ENCODE measurements around the gene CLEC4G.

Gene CLEC4G

DNA sequence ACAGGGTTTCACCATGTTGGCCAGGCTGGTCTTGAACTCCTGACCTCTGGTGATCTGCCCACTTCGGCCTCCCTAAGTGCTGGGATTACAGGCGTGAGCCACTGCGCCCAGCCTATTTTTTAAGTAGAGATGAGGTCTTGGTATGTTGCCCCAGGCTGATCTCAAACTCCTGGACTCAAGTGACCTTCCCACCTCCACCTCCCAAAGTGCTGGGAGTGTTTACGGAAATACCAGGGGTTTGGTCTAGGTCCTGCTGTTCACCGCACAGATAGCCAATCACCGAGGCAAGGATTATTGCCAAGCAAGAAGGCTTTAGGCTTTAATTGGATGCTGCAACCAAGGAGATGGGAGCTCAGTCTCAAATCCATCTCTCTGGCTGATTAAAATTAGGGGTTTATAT lies 11.6 kb downstream of the CLEC4G start:
- peak in 1 of 2 experiments; percentile 48 for DNase-seq

DNA sequence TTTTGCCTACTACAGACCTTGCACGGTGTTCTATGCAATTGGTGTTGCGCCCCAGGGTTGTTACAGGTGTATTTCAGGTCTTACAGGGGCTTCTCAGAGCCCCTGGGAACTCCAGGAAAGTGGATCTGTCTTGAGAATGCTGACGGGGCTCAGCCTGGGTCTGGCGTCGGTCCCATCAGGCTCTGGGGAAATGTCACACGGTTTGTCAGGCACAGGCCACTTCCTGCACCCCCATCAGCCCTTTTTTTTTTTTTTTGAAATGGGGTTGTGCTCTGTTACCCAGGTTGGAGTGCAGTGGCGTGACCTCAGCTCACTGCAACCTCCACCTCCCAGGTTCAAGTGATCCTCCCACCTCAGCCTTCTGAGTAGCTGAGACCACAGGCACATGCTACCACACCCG lies 13.2 kb downstream of the CLEC4G start:
- DNase-seq: no peak

DNA sequence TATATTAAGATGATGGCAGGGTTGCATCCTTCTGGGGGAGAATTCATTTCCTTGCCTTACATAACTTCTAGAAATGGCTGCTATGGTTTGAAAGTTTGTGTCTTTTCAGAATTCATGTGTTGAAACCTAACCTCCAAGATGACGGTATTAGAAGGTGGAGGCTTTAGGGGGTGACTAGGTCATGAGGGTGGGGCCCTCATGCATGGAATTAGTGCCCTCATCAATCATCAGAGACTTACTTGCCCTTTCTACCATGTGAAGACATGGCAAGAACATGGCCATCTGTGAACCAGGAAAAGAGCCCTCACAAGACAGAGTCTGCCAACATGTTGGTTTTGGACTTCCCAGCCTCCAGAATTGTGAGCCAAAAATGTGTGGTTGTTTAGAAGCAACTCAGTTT lies 15.1 kb downstream of the CLEC4G start:
- no peak for DNase-seq

DNA sequence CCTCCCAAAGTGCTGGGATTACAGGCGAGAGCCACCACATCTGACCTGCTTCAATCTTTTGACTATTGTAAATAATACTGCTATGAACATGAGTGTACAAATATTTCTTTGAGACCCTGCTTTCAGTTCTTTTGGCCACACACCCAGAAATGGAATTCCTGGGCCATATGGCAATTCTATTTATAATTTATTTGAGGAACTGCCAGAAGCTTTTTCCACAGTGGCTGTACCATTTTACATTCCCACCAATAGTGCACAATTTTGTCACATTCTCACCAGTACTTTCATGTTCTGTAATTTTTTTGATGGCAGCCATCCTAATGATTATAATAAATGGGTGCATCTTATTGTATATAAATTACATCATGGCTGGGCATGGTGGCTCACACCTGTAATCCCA lies 16.2 kb downstream of the CLEC4G start:
- DNase-seq: no peak

DNA sequence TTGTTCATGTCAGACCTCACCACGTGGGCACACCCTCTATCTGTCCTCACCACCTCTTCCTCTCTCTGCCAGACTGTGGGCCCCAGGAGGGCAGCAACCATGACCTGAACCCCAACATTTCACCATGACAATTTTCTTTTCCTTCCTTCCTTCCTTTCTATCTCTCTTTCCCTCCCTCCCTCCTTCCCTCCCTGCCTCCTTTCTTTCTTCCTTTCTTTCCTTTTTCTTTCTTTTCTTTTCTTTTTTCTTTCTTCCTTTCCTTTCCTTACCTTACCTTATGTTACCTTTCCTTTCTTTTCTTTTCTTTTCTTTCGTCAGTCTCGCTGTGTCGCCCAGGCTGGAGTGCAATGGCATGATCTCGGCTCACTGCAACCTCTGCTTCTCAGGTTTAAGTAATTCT lies 21.3 kb downstream of the CLEC4G start:
- DNase-seq: no peak

DNA sequence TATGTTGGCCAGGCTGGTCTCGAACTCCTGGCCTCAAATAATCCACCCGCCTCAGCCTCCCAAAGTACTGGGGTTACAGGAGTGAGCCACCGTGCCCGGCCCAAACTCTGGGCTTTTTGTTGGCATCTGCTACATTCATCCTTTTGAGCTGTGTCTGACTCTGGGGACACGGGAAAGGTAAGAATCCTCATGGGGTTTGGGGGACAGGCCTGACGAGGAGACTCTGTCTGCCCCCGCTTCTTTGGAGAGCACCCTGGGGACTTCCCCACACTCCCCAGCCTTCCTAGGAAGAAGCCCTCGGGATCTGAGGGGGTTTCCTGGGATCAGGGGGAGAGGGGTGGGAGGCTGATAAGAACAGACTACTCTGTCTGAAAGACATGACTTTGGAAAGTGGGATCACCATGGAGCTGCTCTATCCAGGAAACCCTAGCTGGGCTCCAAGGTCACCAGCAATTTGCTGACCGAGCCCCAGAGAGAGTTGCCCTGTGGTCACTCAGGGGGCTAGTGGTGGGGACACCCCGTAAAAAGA lies 21.9 kb downstream of the CLEC4G start:
- no peak for DNase-seq

DNA sequence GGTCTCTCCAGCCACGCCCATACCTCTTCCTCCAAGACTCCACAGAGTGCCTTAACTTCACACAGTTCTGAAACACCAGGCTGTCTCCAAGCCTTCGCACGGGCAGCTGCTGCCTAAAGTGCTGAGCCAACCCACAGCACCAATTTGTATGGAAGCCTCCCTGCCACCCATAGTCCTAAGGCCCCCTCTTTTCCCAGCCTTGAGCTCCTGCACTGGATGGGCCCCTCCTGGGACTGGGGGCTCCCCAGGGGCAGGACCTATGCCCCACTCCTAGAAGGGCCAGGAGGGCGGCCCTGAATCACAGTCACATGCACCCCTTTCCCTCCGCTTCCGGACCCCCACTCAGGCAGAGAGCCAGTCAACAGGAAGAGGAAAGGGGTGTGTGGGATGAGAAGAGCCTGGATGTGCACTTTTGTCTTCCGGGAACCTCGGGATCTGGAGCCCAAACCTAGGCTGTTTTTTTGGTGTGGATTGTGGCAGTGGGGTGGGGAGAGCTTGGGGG lies 24.9 kb downstream of the CLEC4G start:
- no peak for DNase-seq

DNA sequence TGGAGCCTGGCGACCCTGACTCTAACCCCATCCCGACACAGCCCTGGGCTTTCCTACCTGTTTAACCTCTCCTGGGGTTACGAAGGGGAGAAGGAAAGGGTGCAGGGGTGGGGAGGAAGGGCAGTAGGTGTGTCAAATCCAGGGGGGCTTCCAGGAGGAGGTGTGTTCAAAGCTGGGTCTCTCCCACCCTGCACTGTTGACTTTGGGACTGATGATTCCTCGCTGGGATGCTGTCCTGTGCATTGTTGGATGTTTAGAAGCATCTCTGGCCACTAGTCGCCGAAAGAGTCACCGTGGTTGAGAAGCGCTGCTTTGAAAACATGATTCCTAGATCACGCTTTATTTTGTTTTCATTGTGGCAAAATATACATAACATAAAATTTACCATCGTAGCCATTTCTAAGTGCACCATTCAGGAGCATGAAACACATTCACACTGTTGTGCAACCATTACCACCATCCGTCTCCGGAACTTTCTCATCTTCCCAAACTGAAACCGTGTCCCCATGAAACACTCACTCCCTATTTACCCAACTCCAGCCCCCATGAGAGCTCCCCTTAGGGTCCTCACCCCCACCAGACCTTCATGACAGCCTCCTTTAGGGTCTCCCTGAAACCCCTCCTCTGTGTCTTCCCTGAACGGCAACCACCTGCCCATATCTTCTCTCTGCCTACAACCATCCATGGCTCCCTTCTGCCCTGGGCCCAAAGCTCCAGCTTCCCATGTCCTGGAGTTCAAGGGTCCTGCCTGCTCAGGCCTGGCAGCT lies 25.5 kb downstream of the CLEC4G start:
- DNase-seq: no peak

DNA sequence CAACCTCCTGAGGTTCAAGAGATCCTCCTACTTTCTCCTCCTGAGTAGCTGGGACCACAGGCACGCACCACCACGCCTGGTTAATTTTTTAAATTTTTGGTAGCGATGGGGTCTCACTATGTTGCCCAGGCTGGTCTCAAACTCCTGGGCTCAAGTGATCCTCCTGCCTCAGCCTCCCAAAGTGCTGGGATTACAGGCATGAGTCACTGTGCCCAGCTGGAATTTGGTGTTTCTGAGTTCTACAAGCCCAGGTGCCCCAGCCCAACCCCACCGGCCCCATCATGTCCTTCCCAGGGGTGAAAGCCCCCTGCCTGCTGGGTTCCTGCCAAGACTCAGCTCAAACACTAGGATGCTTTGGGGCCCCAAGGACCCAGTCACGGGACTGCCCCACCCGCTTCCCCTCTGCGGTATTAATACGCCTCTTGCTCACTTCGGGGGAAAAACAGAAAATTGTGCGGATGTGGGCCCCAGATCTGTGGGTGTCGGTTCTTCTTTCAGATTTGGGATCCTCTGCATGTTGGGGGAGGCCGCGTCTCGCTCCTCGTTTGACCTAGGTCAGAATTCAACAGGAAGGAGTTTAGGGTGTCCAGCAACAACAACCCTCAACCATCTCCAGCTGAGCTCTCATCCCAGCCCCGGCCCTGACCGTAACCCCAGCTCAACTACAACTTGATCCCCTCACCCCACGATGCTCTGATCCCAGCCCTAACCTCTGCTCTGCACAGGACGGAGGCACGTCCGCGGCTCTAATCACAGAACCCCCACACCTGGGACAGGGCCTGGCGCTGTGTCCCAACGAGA lies 26.3 kb downstream of the CLEC4G start:
- DNase-seq: no peak

DNA sequence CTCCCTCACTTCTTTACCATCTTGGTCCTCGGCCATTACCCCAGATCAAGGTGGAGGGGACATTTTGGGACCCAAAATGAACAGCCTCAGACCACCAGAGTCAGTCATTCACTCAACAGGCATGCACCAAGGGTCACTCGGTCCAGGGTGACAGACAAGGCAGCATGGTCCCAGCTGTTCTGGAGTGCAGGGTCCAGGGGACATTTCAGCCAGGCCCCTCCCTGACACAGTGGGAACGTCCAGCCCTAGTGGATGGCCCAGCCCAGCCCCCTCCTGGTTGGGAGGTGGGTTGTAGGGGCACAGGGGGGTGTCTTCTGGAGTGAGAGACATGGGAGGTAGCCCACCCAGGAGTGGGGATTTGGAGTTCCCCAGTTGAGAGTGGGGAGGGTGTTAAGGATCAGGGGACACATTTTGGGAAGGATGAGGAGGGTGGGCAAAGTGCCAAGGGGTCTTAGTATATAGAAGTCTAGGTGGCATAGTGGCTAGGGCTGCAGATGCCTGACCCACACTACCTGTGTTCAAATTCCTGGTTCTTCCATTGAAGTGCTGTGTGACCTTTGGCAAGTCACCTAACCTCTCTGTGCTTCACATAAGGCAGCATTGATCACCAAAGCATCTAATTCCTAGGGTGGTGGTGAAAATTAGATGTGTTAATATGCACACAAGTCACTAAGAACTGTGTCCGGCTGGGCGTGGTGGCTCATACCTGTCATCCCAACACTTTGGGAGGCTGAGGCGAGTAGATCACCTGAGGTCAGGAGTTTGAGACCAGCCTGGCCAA lies 27.4 kb downstream of the CLEC4G start:
- DNase-seq: no peak

DNA sequence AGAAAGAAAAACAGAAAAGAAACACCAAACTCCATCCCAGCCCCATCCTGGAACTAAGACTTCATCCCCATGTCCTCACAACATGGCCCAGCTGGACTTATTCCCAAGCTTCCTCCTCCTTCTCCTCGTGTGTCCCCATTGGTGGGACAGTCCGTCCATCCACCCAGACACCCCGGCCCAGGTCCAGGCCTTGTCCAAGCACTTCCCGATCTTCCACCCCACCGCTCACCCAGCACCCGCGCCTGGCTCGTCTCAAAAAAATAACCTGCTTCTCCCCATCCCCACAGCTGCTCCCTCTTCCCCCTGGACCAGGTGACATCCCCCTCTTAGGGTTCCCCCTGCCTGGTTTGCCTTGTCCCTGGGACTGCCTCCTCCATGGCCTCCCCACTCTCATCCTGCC lies 28.6 kb downstream of the CLEC4G start:
- DNase-seq: no peak

DNA sequence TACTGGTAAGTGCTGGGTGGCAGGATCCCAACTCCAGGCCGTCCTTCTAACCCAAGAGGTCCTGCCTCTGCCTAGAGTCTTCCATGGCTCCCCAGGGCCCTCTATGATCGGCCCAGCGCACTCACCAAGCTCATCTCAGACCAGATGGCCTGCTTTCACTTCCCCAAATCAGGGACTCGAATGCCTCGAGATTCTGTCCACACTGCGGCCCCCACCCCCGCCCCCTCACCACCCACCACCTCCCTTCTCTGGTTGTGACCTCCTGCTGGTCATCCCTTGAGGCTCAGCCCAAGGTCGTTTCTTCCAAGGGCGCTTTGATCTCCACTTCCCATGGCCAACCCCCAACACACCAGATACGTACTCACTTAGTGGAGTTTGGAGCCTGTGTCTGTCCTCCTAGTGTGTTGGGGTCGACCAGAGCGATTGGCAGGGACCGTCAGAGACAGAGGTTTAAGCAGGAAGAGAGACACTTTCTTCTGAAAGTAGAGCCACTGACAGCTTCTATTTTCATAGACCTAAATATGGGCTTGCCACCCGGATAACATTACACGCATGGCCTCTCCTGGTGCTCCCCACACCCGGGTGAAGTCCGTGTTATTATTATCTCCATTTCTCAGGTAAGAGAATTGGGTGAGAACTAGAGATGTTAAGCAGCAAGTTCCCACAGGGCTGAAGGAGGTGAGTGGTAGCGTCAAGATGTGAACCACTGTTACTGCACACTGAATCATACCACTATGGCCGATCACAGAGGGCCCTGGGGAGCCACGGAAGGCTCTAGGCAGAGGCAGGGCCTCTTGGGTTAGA lies 30.1 kb downstream of the CLEC4G start, which contains the start of gene FCER2:
TSS of gene FCER2 (minus strand) at position 478 of the 804 bp plus-strand sequence. CDS start 2,371 bp downstream, outside the sequence.
- no peak for DNase-seq

DNA sequence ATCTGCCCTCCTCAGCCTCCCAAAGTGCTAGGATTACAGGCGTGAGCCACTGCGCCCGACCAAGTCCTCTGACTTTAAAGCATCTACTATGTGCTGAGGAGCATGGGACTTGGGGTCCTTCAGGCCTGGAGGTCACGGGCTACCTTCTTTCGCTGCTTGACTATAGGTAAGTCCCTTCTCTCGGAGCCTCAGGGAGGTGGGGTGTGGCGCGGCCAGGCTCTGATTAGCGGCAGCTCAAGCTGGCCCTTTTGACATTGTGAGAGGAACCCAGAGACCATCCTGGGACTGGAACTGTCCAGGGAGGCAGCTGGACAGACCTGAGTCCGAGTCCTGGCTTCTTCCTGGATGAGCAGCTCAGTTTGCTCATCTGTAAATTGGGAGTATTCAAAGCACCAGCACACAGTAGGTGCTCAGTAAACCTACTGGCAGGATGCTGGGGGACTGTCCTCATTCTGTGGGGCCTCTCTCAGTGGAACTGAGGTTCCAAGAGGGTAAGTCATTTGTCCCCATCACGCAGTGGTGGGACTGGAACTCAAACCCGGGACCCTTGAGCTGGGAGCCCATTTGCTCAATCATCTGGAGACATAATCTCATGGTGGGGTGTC lies 30.8 kb downstream of the CLEC4G start:
- no peak for DNase-seq

DNA sequence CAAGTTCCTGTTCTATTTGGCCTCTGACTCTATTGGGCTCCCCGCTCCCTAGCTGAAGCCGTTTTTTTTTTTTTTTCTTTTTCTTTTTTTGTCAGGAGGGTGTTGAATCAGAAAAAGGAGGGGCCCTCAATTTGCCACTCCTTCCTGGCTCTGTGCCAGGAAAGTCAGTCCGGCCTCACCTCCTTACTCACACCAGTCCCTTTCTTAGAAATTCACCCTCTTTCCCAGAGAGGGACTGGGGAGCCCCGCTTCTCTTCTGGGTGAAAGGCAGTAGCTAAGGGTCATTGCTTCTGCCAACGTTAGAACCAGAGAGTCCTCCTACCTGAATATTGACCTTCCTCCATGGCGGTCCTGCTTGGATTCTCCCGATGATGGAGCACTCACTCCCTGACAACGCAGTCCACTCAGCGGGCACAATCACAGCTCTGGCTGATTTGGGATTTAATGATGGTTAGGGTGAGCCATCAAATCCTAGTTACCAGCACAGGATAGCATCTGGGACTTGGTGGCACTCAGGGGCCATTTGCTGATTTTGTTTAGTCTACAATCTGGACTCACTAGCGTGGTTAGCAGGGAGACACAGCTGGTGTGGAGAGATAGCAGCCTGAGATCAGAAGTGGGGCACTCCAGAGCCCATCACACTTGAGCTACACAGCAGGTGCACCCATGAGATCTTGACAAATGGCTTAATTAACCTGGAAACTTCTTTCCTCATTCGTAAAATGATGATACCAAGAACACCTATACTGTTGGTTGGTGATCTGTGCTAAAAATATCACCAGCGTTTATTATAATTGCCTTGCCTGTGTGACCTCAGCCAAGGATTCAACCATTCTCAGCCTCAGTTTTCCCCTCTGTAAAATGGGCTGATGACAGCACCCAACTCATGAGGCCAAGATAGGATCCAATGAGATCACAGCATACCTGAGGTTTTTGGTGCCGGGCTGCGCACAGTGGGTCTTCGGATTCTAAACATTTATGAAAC lies 32.2 kb downstream of the CLEC4G start:
- DNase-seq: peak; percentile 92 to 98

DNA sequence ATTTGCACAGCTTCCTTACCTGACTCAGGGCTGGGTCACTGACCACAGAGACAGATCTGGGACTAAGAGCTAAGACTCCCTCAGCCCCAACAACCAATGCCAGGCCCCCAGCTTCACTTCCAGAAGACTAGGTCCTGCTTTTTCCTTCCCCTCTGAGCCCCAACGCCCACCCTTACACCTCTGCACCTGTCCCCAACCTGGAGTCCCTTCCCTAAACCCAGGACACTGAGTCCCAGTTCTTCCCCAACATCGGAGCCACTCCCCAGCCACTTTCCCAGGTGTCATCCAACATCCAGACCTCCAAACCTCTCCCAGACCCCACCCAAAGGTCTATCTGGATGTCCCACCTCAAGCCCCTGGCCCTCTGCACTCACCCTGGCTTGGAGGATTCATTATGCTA lies 32.9 kb downstream of the CLEC4G start:
- no peak for DNase-seq

DNA sequence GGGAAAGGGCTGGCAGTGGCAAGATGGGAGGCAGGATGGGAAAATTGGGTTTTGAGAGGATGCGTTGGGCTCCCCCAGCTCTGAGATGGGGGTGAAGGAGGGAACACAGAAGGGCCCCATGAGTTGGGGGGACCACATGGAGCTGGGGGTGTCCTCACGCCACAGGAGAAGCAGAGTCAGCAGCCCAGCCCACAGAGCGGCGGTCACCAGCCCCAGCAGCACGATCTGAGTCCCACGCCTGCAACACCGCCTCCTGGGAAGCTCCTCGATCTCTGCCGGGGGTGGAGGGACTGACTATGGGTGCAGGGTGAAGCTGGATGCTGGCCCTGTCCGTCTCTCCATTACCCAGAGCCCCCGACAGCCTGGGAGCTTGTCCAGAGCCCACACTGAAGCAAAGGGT lies 33.3 kb downstream of the CLEC4G start:
- no peak for DNase-seq

DNA sequence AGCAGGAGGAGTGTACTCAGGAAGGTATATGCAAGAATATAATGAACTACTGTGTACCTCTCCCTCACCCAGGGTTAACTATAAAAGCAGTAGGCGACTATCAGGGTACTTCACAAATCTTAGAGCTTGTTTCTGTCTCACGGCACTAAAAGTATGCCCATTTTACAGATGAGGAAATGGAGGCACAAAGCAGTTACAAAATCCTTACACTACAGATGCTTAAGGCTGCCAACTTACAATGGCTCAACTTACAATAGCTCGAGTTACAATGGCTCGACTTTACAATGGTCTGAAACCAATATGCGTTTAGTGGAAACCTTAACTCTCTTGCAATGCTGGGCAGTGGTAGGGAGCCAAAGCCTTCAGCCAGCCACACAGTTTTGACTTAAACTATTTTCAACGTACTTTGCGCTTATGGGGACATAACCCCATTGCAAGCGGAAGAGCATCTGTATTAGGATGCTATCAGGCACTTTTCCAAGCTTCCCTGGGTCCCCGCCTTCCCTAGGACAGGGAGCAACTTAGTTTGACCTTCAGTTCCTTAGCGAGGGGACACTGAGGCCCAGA lies 34.1 kb downstream of the CLEC4G start:
- no peak for DNase-seq

DNA sequence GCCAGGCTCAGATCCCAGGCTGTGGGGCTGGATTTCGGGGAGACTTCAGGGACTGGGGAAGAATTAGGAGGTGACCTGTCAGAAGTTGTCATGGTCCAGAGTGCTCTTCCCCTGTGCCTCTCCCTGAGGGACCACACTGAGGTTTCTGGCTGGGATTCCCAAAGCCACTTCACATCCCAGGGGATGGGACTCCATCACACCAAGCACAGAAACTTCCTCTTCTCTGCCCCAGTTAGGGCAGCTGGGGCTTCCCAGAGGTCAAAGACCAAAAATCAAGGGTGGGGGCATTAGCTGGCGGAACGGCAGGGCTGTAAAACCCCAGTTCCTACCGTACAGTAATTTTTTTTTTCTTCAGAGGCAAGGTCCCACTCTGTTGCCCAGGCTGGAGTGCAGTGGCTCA lies 37.4 kb downstream of the CLEC4G start:
- no peak for DNase-seq

DNA sequence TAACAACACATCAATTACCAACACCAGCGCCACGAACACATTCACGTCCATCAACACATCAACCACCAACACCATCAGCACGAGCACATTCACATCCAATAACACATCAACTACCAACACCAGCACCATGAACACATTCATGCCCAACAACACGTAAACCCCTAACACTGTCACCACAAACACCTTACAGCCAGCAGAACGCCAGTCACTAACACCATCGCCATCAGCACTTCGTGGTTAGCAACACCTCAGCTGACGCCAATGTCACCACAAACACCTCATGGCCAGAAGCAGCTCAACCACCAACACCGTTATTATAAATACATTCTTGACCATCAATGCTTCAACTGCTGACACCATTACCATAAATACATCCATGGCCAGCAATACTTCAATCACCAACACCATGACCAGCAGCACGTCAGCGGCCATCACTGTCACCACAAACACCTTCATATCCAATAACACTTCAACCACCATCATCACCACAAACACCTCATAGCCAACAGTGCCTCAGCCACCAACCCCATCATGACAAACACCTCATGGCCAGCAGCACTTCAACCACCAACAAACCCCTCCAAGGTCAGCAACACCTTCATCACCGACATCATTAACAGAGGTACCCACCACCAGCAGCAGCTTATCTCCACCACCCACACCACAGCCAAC lies 39.4 kb downstream of the CLEC4G start:
- no peak for DNase-seq

Data from NCI-H524 (cell line).